SU-DHL-6 (cell line): Measurements from ENCODE around the gene AP1S1.

ENCODE experiments used
- CTCF ChIP-seq: fragments of 200-600 bp; sonication (generic); IDR thresholded peaks from one replicate; pipeline ENCODE4 v1.5.1; 2017; ENCODE audit warnings: antibody characterized with exemption, mild to moderate bottlenecking, low read length, moderate library complexity; ENCODE audit not compliant: insufficient read depth, poor library complexity, severe bottlenecking
- EZH2phosphoT487 ChIP-seq: fragments of 200-600 bp; sonication (generic), shearing (Covaris generic); conservative IDR thresholded peaks from 2 replicates; pipeline ENCODE4 v1.6.1; 2018; ENCODE audit warnings: mild to moderate bottlenecking, antibody characterized with exemption, low read length, moderate library complexity, mixed read lengths

- no peak for TF ChIP-seq CTCF
- TF ChIP-seq EZH2phosphoT487 = no peak
These were observed 31.2 kb upstream of the AP1S1 start for GRCh38 chr7:101122933-101123702.
